ENCODE measurements around the gene DHRSX. TPM values are rescaled to one million over a fixed set of nuclear protein-coding genes. Genes with fewer than 3 reads are reported as not detected.

DHRSX gene
- total RNA-seq, 3 donors from 2014 or later: 24.9 to 52.4 (median 37.5) TPM

- no peaks in the 10 kb centered on the region for H3K4me1 ChIP-seq (ENCODE audit: low read depth)
- no peak overlapping the region for H3K4me3 ChIP-seq
- H3K36me3 ChIP-seq (ENCODE audit: low read depth): no peaks in the 10 kb centered on the region
- peaks cover 3% of the 10 kb centered on the region for H3K9me3 ChIP-seq
- TF ChIP-seq, protein P1, sequence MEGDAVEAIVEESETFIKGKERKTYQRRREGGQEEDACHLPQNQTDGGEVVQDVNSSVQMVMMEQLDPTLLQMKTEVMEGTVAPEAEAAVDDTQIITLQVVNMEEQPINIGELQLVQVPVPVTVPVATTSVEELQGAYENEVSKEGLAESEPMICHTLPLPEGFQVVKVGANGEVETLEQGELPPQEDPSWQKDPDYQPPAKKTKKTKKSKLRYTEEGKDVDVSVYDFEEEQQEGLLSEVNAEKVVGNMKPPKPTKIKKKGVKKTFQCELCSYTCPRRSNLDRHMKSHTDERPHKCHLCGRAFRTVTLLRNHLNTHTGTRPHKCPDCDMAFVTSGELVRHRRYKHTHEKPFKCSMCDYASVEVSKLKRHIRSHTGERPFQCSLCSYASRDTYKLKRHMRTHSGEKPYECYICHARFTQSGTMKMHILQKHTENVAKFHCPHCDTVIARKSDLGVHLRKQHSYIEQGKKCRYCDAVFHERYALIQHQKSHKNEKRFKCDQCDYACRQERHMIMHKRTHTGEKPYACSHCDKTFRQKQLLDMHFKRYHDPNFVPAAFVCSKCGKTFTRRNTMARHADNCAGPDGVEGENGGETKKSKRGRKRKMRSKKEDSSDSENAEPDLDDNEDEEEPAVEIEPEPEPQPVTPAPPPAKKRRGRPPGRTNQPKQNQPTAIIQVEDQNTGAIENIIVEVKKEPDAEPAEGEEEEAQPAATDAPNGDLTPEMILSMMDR (IDR thresholded peaks at IDR 0.05): no peak
- intact Hi-C loops (cut with DNase I, micrococcal nuclease): no loop called here
- DNase-seq: no peak
- no peak for ATAC-seq
These were observed 152.6 kb downstream of the DHRSX start for GRCh38 chrX:2348211-2348610.

DNA sequence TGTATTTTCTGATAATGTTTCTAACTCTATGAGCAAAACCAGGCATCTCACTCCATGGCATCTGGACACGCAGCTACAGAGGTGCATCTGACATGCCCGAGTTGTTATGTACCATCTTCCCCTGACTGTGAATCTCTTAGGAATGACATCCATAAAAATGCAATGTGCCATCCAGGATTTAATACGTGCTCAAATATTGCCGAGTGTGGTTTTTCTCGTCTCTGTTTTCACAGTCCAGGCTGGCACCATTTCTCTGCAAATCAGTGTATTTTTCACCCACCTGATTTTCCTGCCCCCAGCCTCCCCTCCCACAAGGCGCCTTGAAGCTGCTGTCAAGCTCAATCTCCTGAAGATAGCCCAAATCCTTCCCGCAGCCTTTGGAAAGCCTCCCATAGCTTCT, 154.6 kb downstream of the DHRSX start:
- TF ChIP-seq, protein P1 (IDR thresholded peaks at IDR 0.05): no peak
- Histone ChIP-seq H3K36me3 (ENCODE audit: low read depth) (no peaks in the 10 kb centered on the region), H3K4me1 (ENCODE audit: low read depth) (no peaks in the 10 kb centered on the region), H3K4me3 (no peak overlapping the region), H3K9me3 (peaks cover 3% of the 10 kb centered on the region)
- no peak for DNase-seq
- intact Hi-C loops (cut with DNase I, micrococcal nuclease): no loop called here
- no peak for ATAC-seq

GRCh38 chrX:2345562-2345961, 155.2 kb downstream of the DHRSX start:
- TF ChIP-seq, protein P1 (IDR thresholded peaks at IDR 0.05): no peak
- no peaks in the 10 kb centered on the region for H3K4me1 ChIP-seq (ENCODE audit: low read depth)
- H3K4me3 ChIP-seq: no peak overlapping the region
- intact Hi-C loops (cut with DNase I, micrococcal nuclease): no loop called here
- no peak for DNase-seq
- H3K9me3 ChIP-seq: peaks cover under 1% of the 10 kb centered on the region
- H3K36me3 ChIP-seq (ENCODE audit: low read depth): no peaks in the 10 kb centered on the region
- ATAC-seq: no peak

DNA sequence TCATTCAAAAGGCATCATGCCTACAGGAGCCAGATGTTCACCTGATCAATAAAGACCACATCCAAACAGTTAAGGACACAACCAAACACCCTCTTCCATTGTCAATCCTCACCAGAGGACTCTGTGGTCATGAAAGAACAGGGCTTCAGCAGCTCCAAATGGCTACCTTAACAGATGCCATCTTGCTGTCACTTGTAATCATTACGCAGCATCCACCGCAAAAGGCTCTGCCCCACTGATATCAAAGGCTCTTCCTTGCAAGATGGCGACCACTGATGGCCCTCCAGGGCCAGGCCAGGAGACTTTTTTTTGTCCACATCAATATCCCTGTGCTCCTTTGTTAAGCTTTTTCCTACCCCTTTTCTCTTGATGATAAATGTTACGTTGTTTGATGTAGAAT, 157.4 kb downstream of the DHRSX start:
- intact Hi-C loops (cut with DNase I, micrococcal nuclease): no loop called here
- DNase-seq: no peak
- Histone ChIP-seq H3K36me3 (ENCODE audit: low read depth) (no peaks in the 10 kb centered on the region), H3K4me3 (no peak overlapping the region), H3K4me1 (ENCODE audit: low read depth) (no peaks in the 10 kb centered on the region), H3K9me3 (no peaks in the 10 kb centered on the region)
- ATAC-seq: no peak
- TF ChIP-seq, protein P1 (IDR thresholded peaks at IDR 0.05): no peak

- Histone ChIP-seq H3K9me3 (no peaks in the 10 kb centered on the region), H3K4me1 (ENCODE audit: low read depth) (no peaks in the 10 kb centered on the region), H3K4me3 (no peak overlapping the region), H3K36me3 (ENCODE audit: low read depth) (no peaks in the 10 kb centered on the region)
- DNase-seq (no peak), ATAC-seq (no peak)
- TF ChIP-seq, protein P1 (IDR thresholded peaks at IDR 0.05): no peak
- intact Hi-C loops (cut with DNase I, micrococcal nuclease): no loop called here
These were observed 157.9 kb downstream of the DHRSX start for GRCh38 chrX:2342874-2343273.

- intact Hi-C loops (cut with DNase I, micrococcal nuclease): no loop called here
- Histone ChIP-seq H3K4me3 (no peak overlapping the region), H3K36me3 (ENCODE audit: low read depth) (no peaks in the 10 kb centered on the region), H3K9me3 (no peaks in the 10 kb centered on the region), H3K4me1 (ENCODE audit: low read depth) (no peaks in the 10 kb centered on the region)
- ATAC-seq (no peak), DNase-seq (no peak)
- TF ChIP-seq, protein P1 (IDR thresholded peaks at IDR 0.05): no peak
These were observed 158.5 kb downstream of the DHRSX start for GRCh38 chrX:2342281-2342688.
